DND-41 (cell line): Measurements from ENCODE around the gene INTS6.

Experiments
- CTCF ChIP-seq: IDR thresholded peaks from 2 replicates; pipeline ENCODE4 v1.5.1; 2012; ENCODE audit warnings: borderline replicate concordance, low read length, moderate library complexity, mild to moderate bottlenecking; ENCODE audit not compliant: poor library complexity, severe bottlenecking; ENCODE audit errors: extremely low read depth
- EZH2 ChIP-seq: IDR thresholded peaks from 3 replicates; pipeline ENCODE4 v1.6.1; 2012; ENCODE audit warnings: borderline replicate concordance, low read depth, mild to moderate bottlenecking, moderate library complexity, low read length, inconsistent platforms; ENCODE audit not compliant: severe bottlenecking

GRCh38 chr13:51336746-51337145 lies 116.1 kb downstream of the INTS6 start:
- TF ChIP-seq CTCF (no peak), EZH2 (no peak)
